Endothelial cell of umbilical vein (primary cell): ENCODE data around the gene ZW10. TPM values are rescaled to one million over a fixed set of nuclear protein-coding genes. Genes with fewer than 3 reads are reported as not detected.
"Not testable (repeated sequence)": the region's sequence is repeated elsewhere in the genome, so short reads cannot be mapped to it uniquely, and the experiment has no call there.

Source experiments
- BruUV-seq: library from RNA; stranded (reverse); fragments of 400-500 nt; replicated peaks from 2 replicates; lab custom pipeline; 2021; lab: Mats Ljungman, UMichigan
- CTCF ChIA-PET: fragments of 300-600, 350-600 bp; sonication (Branson Sonifier 250); formaldehyde crosslinking; loops from one replicate; lab custom pipeline; 2021; ENCODE audit warnings: antibody characterized with exemption, inconsistent platforms; lab: Charles Lee
- POLR2A ChIA-PET: fragments of 300-600, 350-600 bp; sonication (Branson Sonifier 250); formaldehyde crosslinking; loops from one replicate; lab custom pipeline; 2021; ENCODE audit warnings: antibody characterized with exemption, inconsistent platforms; lab: Charles Lee
- DNase-seq: peaks from one replicate; pipeline ENCODE4 v3.0.0-alpha.2; 2011; ENCODE audit warnings: low read depth, low spot score
- FAIRE-seq: peaks from 2 replicates; lab custom pipeline; 2011; peaks lifted over from hg19 to GRCh38; lab: Jason Lieb, UNC
- H2AFZ ChIP-seq: 2 replicates; pipeline ENCODE4 v1.6.0; 2012; ENCODE audit warnings: low read depth, low read length, control low read depth, inconsistent platforms
- H3K27ac ChIP-seq: 2 replicates; pipeline ENCODE4 v1.5.1; 2011; ENCODE audit warnings: low read depth, mild to moderate bottlenecking, control low read depth, low read length, moderate library complexity; ENCODE audit not compliant: insufficient read depth
- H3K27me3 ChIP-seq, 2 experiments: 2 replicates each; pipeline versions ENCODE4 v1.6.0 to v1.6.1; 2011; ENCODE audit warnings: low read length in 2 of 2, mixed read lengths in 1 of 2; ENCODE audit not compliant: control insufficient read depth in 2 of 2, insufficient read depth in 2 of 2
- H3K36me3 ChIP-seq, 2 experiments: 2 replicates in 1 of 2; 3 replicates in 1 of 2; pipeline ENCODE4 v1.5.1; 2011; ENCODE audit warnings: low read length in 2 of 2, mild to moderate bottlenecking in 1 of 2, moderate library complexity in 1 of 2; ENCODE audit not compliant: control insufficient read depth in 2 of 2, insufficient read depth in 2 of 2; ENCODE audit errors: extremely low read depth in 1 of 2
- H3K4me1 ChIP-seq: 3 replicates; pipeline ENCODE4 v1.5.1; 2011; ENCODE audit warnings: mild to moderate bottlenecking, low read length; ENCODE audit not compliant: control insufficient read depth, insufficient read depth; ENCODE audit errors: extremely low read depth
- H3K4me2 ChIP-seq: 2 replicates; pipeline ENCODE4 v1.6.1; 2011; ENCODE audit warnings: low read length, control low read depth, mixed read lengths; ENCODE audit not compliant: insufficient read depth
- H3K4me3 ChIP-seq, 3 experiments: fragments of 200-600 bp in 1 of 3; sonication (generic), shearing (Covaris generic) in 1 of 3; replicated peaks in 1 of 3; 2 replicates each; pipeline ENCODE4 v1.5.1; 2011 to 2016; ENCODE audit warnings: control low read depth in 3 of 3, low read length in 3 of 3, mild to moderate bottlenecking in 2 of 3, inconsistent platforms in 1 of 3, low read depth in 1 of 3, moderate library complexity in 1 of 3; ENCODE audit not compliant: insufficient read depth in 1 of 3
- H3K79me2 ChIP-seq: 2 replicates; pipeline ENCODE4 v1.6.0; 2012; ENCODE audit warnings: low read length, inconsistent platforms; ENCODE audit not compliant: control insufficient read depth, insufficient read depth
- H3K9ac ChIP-seq: replicated peaks from 2 replicates; pipeline ENCODE3; 2011; ENCODE audit warnings: low read length, control low read depth; ENCODE audit not compliant: insufficient read depth; ENCODE audit errors: extremely low read depth
- H3K9me1 ChIP-seq: replicated peaks from 3 replicates; pipeline ENCODE4 v1.6.0; 2011; ENCODE audit warnings: mild to moderate bottlenecking, low read length; ENCODE audit not compliant: control insufficient read depth, insufficient read depth; ENCODE audit errors: extremely low read depth
- H3K9me3 ChIP-seq: replicated peaks from 2 replicates; pipeline ENCODE4 v1.5.1; 2012; ENCODE audit warnings: low read length, inconsistent platforms; ENCODE audit not compliant: control insufficient read depth, insufficient read depth
- H4K20me1 ChIP-seq: replicated peaks from 2 replicates; pipeline ENCODE3; 2011; ENCODE audit warnings: mild to moderate bottlenecking, low read length; ENCODE audit not compliant: control insufficient read depth, insufficient read depth; ENCODE audit errors: extremely low read depth
- CTCF ChIP-seq, 2 donors: IDR thresholded peaks; 1 replicate in 1 of 2; 2 replicates in 1 of 2; pipeline ENCODE4 v1.5.1; 2011; ENCODE audit warnings: low read length in 2 of 2, mild to moderate bottlenecking in 2 of 2, moderate library complexity in 2 of 2, control low read depth in 1 of 2, inconsistent platforms in 1 of 2, low read depth in 1 of 2; ENCODE audit not compliant: insufficient read depth in 1 of 2; ENCODE audit errors: extremely low read depth in 1 of 2
- EZH2 ChIP-seq: IDR thresholded peaks from 2 replicates; pipeline ENCODE4 v1.6.1; 2012; ENCODE audit warnings: borderline replicate concordance, low read depth, mild to moderate bottlenecking, moderate library complexity, low read length, inconsistent platforms; ENCODE audit not compliant: severe bottlenecking
- FOS ChIP-seq: IDR thresholded peaks from 2 replicates; pipeline ENCODE4 v1.6.1; 2011; ENCODE audit warnings: mild to moderate bottlenecking, low read length, moderate library complexity, borderline replicate concordance; ENCODE audit not compliant: insufficient read depth
- GATA2 ChIP-seq: IDR thresholded peaks from 2 replicates; pipeline ENCODE4 v1.7.0; 2011; ENCODE audit warnings: low read depth, mild to moderate bottlenecking, moderate library complexity, mixed read lengths, low read length; ENCODE audit not compliant: insufficient read length, insufficient read depth
- JUN ChIP-seq: IDR thresholded peaks from 2 replicates; pipeline ENCODE4 v1.6.1; 2011; ENCODE audit warnings: borderline replicate concordance, low read depth; ENCODE audit not compliant: insufficient read length, insufficient read depth
- MAX ChIP-seq: IDR thresholded peaks from 2 replicates; pipeline ENCODE4 v1.6.1; 2011; ENCODE audit not compliant: insufficient read depth, insufficient read length
- MYC ChIP-seq: IDR thresholded peaks from one replicate; pipeline ENCODE4 v1.6.1; 2011; ENCODE audit warnings: mild to moderate bottlenecking, low read depth, low read length
- POLR2A ChIP-seq: IDR thresholded peaks from 2 replicates; pipeline ENCODE4 v1.6.1; 2012; ENCODE audit warnings: low read depth, mild to moderate bottlenecking, control low read depth, low read length
- POLR2AphosphoS5 ChIP-seq: IDR thresholded peaks from 2 replicates; pipeline ENCODE4 v1.6.1; 2012; ENCODE audit warnings: low read depth, mild to moderate bottlenecking, control low read depth, low read length, moderate library complexity; ENCODE audit not compliant: insufficient read depth
- dilution Hi-C: fragments of 300-500 bp; cut with MboI; formaldehyde crosslinking; loops from one replicate; pipeline ENCODE4 v1.15.0; 2019; ENCODE audit warnings: low sequenced_read_pairs; ENCODE audit not compliant: extremely low pct_ligation_motif_present
- intact Hi-C: fragments of 100-400 bp; cut with micrococcal nuclease; formaldehyde crosslinking; loops from one replicate; pipeline ENCODE4 v1.10.0; 2022
- polyA plus RNA-seq, 4 experiments: library from polyadenylated mRNA; depleted of rRNA in 3 of 4; stranded (reverse) in 3 of 4; unstranded in 1 of 4; fragments of >200 nt; gene quantifications; 2 replicates each; pipeline versions ENCODE4 v1.2.1 to v1.2.3, GENCODE V29; 2011 to 2012; ENCODE audit warnings: missing spikeins in 1 of 4
- total RNA-seq: library from RNA; stranded (reverse); gene quantifications from 2 replicates; pipeline ENCODE4 v1.2.3, GENCODE V29; 2021

Gene ZW10
- total and polyA plus RNA-seq, 2 donors (not counting 3 experiments of a cell fraction or from before 2014, with no cell fraction given) = 7.5 to 22.1 TPM

- Histone ChIP-seq H3K4me1 (no peaks in the 10 kb centered on the region), H3K9me3 (no peaks in the 10 kb centered on the region), H3K4me3 (no peak overlapping the region), H3K4me2 (no peak overlapping the region), H3K36me3 (no peaks in the 10 kb centered on the region), H2AFZ (no peak overlapping the region), H3K27ac (no peak overlapping the region), H3K79me2 (no peaks in the 10 kb centered on the region), H3K9ac (no peak overlapping the region), H3K9me1 (no peaks in the 10 kb centered on the region), H4K20me1 (no peaks in the 10 kb centered on the region), H3K27me3 (peaks cover 0 to 3% of the 10 kb centered on the region in 2 experiments)
- intact Hi-C loops (no loop called here), dilution Hi-C loops (no loop called here)
- TF ChIP-seq CTCF (IDR thresholded peaks at IDR 0.05; ENCODE audit: extremely low read depth in 1 of 2, insufficient read depth in 1 of 2, low read depth in 1 of 2, low read length in 2 of 2) = no peak
- no peak for TF ChIP-seq JUN
- no peak for TF ChIP-seq MAX
- TF ChIP-seq GATA2 = no peak
- TF ChIP-seq EZH2 = no peak
- no peak for TF ChIP-seq MYC
- no peak for TF ChIP-seq FOS
- TF ChIP-seq POLR2AphosphoS5 = no peak
- TF ChIP-seq POLR2A = no peak
- ChIA-PET CTCF (interaction anchor here (1.8 kb wide), 1 partner anchor 17 kb away, joined by 4 read pairs; the partner anchor contains the start of gene ZW10), POLR2A (no interaction called here)
- DNase-seq (no peak), FAIRE-seq (no peak)
- BruUV-seq = no TSS peak
Observed at GRCh38 chr11:113789675-113790320, 16.3 kb upstream of the ZW10 start.

- H3K9me3 ChIP-seq, POLR2A ChIA-PET, DNase-seq, BruUV-seq, H3K9ac ChIP-seq, H3K27me3 ChIP-seq, H3K36me3 ChIP-seq, H3K4me3 ChIP-seq, H2AFZ ChIP-seq, dilution Hi-C loops, H4K20me1 ChIP-seq, H3K27ac ChIP-seq, H3K4me1 ChIP-seq, H3K79me2 ChIP-seq, intact Hi-C loops, H3K4me2 ChIP-seq, H3K9me1 ChIP-seq, FAIRE-seq: not testable (repeated sequence)
- CTCF ChIA-PET = interaction anchor here (1.8 kb wide), 1 partner anchor 16 kb away, joined by 4 read pairs; the partner anchor contains the start of gene ZW10
Observed at GRCh38 chr11:113789016-113789415, 15.5 kb upstream of the ZW10 start.
